GM20000 (cell line): Measurements from ENCODE around the gene TSPAN32.

Experiments used
- DNase-seq: peaks from one replicate; pipeline ENCODE4 v3.0.0; 2012; ENCODE audit warnings: low spot score
- CTCF ChIP-seq: IDR thresholded peaks from 2 replicates; pipeline ENCODE4 v1.5.1; 2012; ENCODE audit warnings: mild to moderate bottlenecking, control low read depth; ENCODE audit errors: extremely low read depth, missing control alignments

Gene TSPAN32

GRCh38 chr11:2301631-2302305, at the start of gene TSPAN32, which contains the start of gene C11orf21:
Gene TSPAN32, plus strand, starts transcription at chr11:2302013. Its CDS starts 137 bp downstream, at chr11:2302150.
Gene C11orf21, minus strand, starts transcription at chr11:2301918. Its CDS starts 110 bp downstream, at chr11:2301808.
- DNase-seq = no peak
- no peak for TF ChIP-seq CTCF

GRCh38 chr11:2252018-2252417, 49.8 kb upstream of the TSPAN32 start:
- no peak for DNase-seq

GRCh38 chr11:2256293-2256913, 45.4 kb upstream of the TSPAN32 start:
- TF ChIP-seq CTCF = no peak
- DNase-seq = no peak

More at GRCh38 chr11:2252018-2252417, 49.8 kb upstream of the TSPAN32 start:
- no peak for TF ChIP-seq CTCF

GRCh38 chr11:2256951-2257700, 44.7 kb upstream of the TSPAN32 start:
- no peak for TF ChIP-seq CTCF
- DNase-seq = no peak

GRCh38 chr11:2258501-2259465, 43.0 kb upstream of the TSPAN32 start:
- TF ChIP-seq CTCF = no peak
- no peak for DNase-seq

GRCh38 chr11:2259466-2259830, 42.4 kb upstream of the TSPAN32 start:
- TF ChIP-seq CTCF = no peak
- DNase-seq = no peak
